A549 (cell line): ENCODE measurements around the gene PTPRD.

Experiments used
- ATOH8 ChIP-seq: fragments of 250-450 bp; sonication (Bioruptor Pico); IDR thresholded peaks from 2 replicates; pipeline ENCODE4 v1.5.0; 2020; ENCODE audit warnings: low read depth, mild to moderate bottlenecking, moderate library complexity
- BHLHE40 ChIP-seq: IDR thresholded peaks from 2 replicates; pipeline ENCODE4 v1.6.1; 2012; ENCODE audit warnings: low read depth, low read length, inconsistent platforms
- CHD4 ChIP-seq: fragments of 200-600 bp; sonication (generic); IDR thresholded peaks from 2 replicates; pipeline ENCODE4 v1.6.1; 2016; ENCODE audit warnings: antibody characterized with exemption, mild to moderate bottlenecking, borderline replicate concordance
- CTCF ChIP-seq: fragments of >200 bp; sonication (Bioruptor Twin); formaldehyde crosslinking; IDR thresholded peaks from 3 replicates; pipeline ENCODE4 v1.5.1; 2016
- JUNB ChIP-seq: fragments of >200 bp; sonication (Bioruptor Twin); formaldehyde crosslinking; IDR thresholded peaks from 2 replicates; pipeline ENCODE4 v1.6.1; 2016
- MAX ChIP-seq: IDR thresholded peaks from 2 replicates; pipeline ENCODE4 v1.6.1; 2012
- PHF8 ChIP-seq: fragments of 200-600 bp; sonication (generic); IDR thresholded peaks from 2 replicates; pipeline ENCODE4 v1.6.1; 2016; ENCODE audit warnings: low read depth, mild to moderate bottlenecking, antibody characterized with exemption, moderate library complexity, borderline replicate concordance
- POLR2A ChIP-seq: IDR thresholded peaks from 2 replicates; pipeline ENCODE4 v1.6.1; 2012; ENCODE audit warnings: mild to moderate bottlenecking, low read length
- POLR2AphosphoS2 ChIP-seq: conservative IDR thresholded peaks from 2 replicates; pipeline ENCODE4 v1.6.1; 2012; ENCODE audit warnings: low read length, improper control_type of control experiment, inconsistent platforms
- REST ChIP-seq: fragments of 200-600 bp; sonication (generic); IDR thresholded peaks from 2 replicates; pipeline ENCODE4 v1.6.1; 2016; ENCODE audit warnings: antibody characterized with exemption, mild to moderate bottlenecking, moderate library complexity
- ZFP36 ChIP-seq: fragments of 450-650 bp; IDR thresholded peaks from 2 replicates; pipeline ENCODE4 v1.6.1; 2014; ENCODE audit warnings: borderline replicate concordance; ENCODE audit not compliant: partially characterized antibody
- ZSCAN20 ChIP-seq: fragments of 250-450 bp; sonication (Bioruptor Pico); IDR thresholded peaks from 2 replicates; pipeline ENCODE4 v1.8.0; 2022; ENCODE audit warnings: mild to moderate bottlenecking, moderate library complexity

GRCh38 chr9:8649160-8649559, 1963.6 kb downstream of the PTPRD start:
- TF ChIP-seq REST = no peak
- TF ChIP-seq CTCF = no peak
- no peak for TF ChIP-seq PHF8
- no peak for TF ChIP-seq JUNB
- no peak for TF ChIP-seq CHD4
- TF ChIP-seq BHLHE40 = no peak
- no peak for TF ChIP-seq MAX
- no peak for TF ChIP-seq ZSCAN20 (CRISPR knock-in tag)
- TF ChIP-seq POLR2AphosphoS2 = no peak
- no peak for TF ChIP-seq ATOH8 (CRISPR knock-in tag)
- TF ChIP-seq POLR2A = no peak
- no peak for TF ChIP-seq ZFP36
